ENCODE measurements around the gene PANX1.

DNA sequence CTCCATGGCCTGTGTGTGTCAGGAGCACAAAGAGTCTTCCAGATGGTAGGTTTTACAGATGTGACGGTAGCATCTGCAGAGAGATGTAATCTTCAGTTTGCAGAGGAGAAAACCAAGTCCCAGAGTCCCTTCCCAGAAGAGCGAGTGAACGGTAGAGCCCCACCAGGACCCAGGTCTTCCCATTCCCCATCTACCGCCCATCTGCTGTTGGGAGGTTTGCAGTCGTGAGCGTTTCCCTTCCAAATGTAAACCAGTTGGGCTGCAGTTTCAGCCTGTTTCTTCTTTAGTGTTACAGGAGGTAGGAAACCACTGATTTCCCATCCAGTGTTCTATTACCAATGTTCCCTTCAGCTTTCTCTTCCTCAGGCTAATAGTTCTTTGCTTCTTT is 24.0 kb downstream of the PANX1 start:
- TF ChIP-seq, protein P1, sequence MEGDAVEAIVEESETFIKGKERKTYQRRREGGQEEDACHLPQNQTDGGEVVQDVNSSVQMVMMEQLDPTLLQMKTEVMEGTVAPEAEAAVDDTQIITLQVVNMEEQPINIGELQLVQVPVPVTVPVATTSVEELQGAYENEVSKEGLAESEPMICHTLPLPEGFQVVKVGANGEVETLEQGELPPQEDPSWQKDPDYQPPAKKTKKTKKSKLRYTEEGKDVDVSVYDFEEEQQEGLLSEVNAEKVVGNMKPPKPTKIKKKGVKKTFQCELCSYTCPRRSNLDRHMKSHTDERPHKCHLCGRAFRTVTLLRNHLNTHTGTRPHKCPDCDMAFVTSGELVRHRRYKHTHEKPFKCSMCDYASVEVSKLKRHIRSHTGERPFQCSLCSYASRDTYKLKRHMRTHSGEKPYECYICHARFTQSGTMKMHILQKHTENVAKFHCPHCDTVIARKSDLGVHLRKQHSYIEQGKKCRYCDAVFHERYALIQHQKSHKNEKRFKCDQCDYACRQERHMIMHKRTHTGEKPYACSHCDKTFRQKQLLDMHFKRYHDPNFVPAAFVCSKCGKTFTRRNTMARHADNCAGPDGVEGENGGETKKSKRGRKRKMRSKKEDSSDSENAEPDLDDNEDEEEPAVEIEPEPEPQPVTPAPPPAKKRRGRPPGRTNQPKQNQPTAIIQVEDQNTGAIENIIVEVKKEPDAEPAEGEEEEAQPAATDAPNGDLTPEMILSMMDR (conservative IDR thresholded peaks at IDR 0.05; ENCODE audit: low read depth in 2 of 2), result no peak
- TF ChIP-seq POLR2AphosphoS5 (IDR thresholded peaks at IDR 0.05; ENCODE audit: low read depth), result no peak
- no peak for TF ChIP-seq JUNB (IDR thresholded peaks at IDR 0.05; ENCODE audit: unreplicated experiment)
- no peak for TF ChIP-seq EZH2 (IDR thresholded peaks at IDR 0.05; ENCODE audit: low read depth, unreplicated experiment)
- TF ChIP-seq, protein P2, sequence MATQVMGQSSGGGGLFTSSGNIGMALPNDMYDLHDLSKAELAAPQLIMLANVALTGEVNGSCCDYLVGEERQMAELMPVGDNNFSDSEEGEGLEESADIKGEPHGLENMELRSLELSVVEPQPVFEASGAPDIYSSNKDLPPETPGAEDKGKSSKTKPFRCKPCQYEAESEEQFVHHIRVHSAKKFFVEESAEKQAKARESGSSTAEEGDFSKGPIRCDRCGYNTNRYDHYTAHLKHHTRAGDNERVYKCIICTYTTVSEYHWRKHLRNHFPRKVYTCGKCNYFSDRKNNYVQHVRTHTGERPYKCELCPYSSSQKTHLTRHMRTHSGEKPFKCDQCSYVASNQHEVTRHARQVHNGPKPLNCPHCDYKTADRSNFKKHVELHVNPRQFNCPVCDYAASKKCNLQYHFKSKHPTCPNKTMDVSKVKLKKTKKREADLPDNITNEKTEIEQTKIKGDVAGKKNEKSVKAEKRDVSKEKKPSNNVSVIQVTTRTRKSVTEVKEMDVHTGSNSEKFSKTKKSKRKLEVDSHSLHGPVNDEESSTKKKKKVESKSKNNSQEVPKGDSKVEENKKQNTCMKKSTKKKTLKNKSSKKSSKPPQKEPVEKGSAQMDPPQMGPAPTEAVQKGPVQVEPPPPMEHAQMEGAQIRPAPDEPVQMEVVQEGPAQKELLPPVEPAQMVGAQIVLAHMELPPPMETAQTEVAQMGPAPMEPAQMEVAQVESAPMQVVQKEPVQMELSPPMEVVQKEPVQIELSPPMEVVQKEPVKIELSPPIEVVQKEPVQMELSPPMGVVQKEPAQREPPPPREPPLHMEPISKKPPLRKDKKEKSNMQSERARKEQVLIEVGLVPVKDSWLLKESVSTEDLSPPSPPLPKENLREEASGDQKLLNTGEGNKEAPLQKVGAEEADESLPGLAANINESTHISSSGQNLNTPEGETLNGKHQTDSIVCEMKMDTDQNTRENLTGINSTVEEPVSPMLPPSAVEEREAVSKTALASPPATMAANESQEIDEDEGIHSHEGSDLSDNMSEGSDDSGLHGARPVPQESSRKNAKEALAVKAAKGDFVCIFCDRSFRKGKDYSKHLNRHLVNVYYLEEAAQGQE (IDR thresholded peaks at IDR 0.05; ENCODE audit: unreplicated experiment), result no peak
- no peak for TF ChIP-seq CREB1 (CRISPR knock-in tag; IDR thresholded peaks at IDR 0.05; ENCODE audit: low read depth)

Data from GM23338 (cell line).